CD8-positive, alpha-beta memory T cell (primary cell): ENCODE results near the gene DPP3. TPM values are rescaled to one million over a fixed set of nuclear protein-coding genes. Genes with fewer than 3 reads are reported as not detected.

ENCODE experiments used
- CTCF ChIA-PET: fragments of 350-600 bp; sonication (Branson Sonifier 250); formaldehyde crosslinking; loops from one replicate; lab custom pipeline; 2021; ENCODE audit warnings: antibody characterized with exemption; lab: Charles Lee
- POLR2A ChIA-PET: fragments of 350-600 bp; sonication (Branson Sonifier 250); formaldehyde crosslinking; loops from one replicate; lab custom pipeline; 2021; ENCODE audit warnings: antibody characterized with exemption; lab: Charles Lee
- DNase-seq, 5 donors: peaks; one replicate each; pipeline versions ENCODE4 v3.0.0 to v3.0.0-alpha.2; 2020 to 2022; ENCODE audit warnings: mixed read lengths in 1 of 5
- H3K27ac ChIP-seq: one replicate; pipeline ENCODE4 v1.7.0; 2013; ENCODE audit warnings: low read depth, mild to moderate bottlenecking, low read length, moderate library complexity
- H3K27me3 ChIP-seq: 2 replicates; pipeline ENCODE4 v1.7.0; 2013; ENCODE audit warnings: low read length, mild to moderate bottlenecking; ENCODE audit not compliant: insufficient read depth, poor library complexity, severe bottlenecking
- H3K36me3 ChIP-seq: 2 replicates; pipeline ENCODE4 v1.7.0; 2013; ENCODE audit warnings: mild to moderate bottlenecking, low read length, moderate library complexity; ENCODE audit not compliant: insufficient read depth
- H3K4me1 ChIP-seq: 2 replicates; pipeline ENCODE4 v1.7.0; 2013; ENCODE audit warnings: mild to moderate bottlenecking, low read length, moderate library complexity; ENCODE audit not compliant: insufficient read depth
- H3K4me3 ChIP-seq: 2 replicates; pipeline ENCODE4 v1.7.0; 2013; ENCODE audit warnings: mild to moderate bottlenecking, low read length
- H3K9me3 ChIP-seq: 2 replicates; pipeline ENCODE4 v1.7.0; 2013; ENCODE audit warnings: mild to moderate bottlenecking, low read length
- H3K27ac Mint-ChIP-seq, 8 donors: one replicate each; pipeline ENCODE4 v1.8.0; 2020 to 2021; ENCODE audit warnings: mixed read lengths in 8 of 8, mild to moderate bottlenecking in 6 of 8, inconsistent platforms in 3 of 8, moderate library complexity in 3 of 8
- H3K27me3 Mint-ChIP-seq, 2 donors: one replicate each; pipeline ENCODE4 v1.8.0; 2020 to 2021; ENCODE audit warnings: mixed read lengths in 2 of 2, mild to moderate bottlenecking in 1 of 2, moderate library complexity in 1 of 2
- H3K36me3 Mint-ChIP-seq, 3 donors: one replicate each; pipeline ENCODE4 v1.8.0; 2020 to 2021; ENCODE audit warnings: mixed read lengths in 3 of 3, inconsistent platforms in 1 of 3, mild to moderate bottlenecking in 1 of 3
- H3K4me1 Mint-ChIP-seq, 3 donors: one replicate each; pipeline ENCODE4 v1.8.0; 2020 to 2021; ENCODE audit warnings: mixed read lengths in 3 of 3, inconsistent platforms in 1 of 3, mild to moderate bottlenecking in 1 of 3
- H3K4me3 Mint-ChIP-seq, 7 donors: one replicate each; pipeline ENCODE4 v1.8.0; 2020 to 2021; ENCODE audit warnings: mixed read lengths in 7 of 7, mild to moderate bottlenecking in 6 of 7, moderate library complexity in 4 of 7, inconsistent platforms in 2 of 7
- H3K9me3 Mint-ChIP-seq, 5 donors: one replicate each; pipeline ENCODE4 v1.8.0; 2020 to 2022; ENCODE audit warnings: mixed read lengths in 5 of 5, mild to moderate bottlenecking in 3 of 5, moderate library complexity in 2 of 5, inconsistent platforms in 1 of 5
- polyA plus RNA-seq: library from polyadenylated mRNA; unstranded; fragments of 300-500 nt; fragmentation: Illumina TruSeq; gene quantifications from one replicate; pipeline ENCODE4 v1.2.3, GENCODE V29; 2021
- total RNA-seq, 2 experiments: library from RNA; stranded (reverse); gene quantifications; one replicate each; pipeline ENCODE4 v1.2.3, GENCODE V29; 2021

Gene DPP3
- total and polyA plus RNA-seq, 3 experiments from 2014 or later: 32.5 to 80.1 (median 67.7) TPM

GRCh38 chr11:66489636-66490035, 9.4 kb downstream of the DPP3 start:
- peaks cover 0 to 2% (median 0%) of the 10 kb centered on the region in 3 donors for H3K4me1 Mint-ChIP-seq
- no peak overlapping the region for H3K4me3 ChIP-seq
- no peaks in the 10 kb centered on the region for H3K9me3 Mint-ChIP-seq
- peaks cover 0 to 76% (median 7%) of the 10 kb centered on the region in 3 donors for H3K36me3 Mint-ChIP-seq
- H3K4me1 ChIP-seq: no peaks in the 10 kb centered on the region
- CTCF ChIA-PET: interaction anchor here (1.8 kb wide), 1 partner anchor 10 kb away, joined by 5 read pairs; the partner anchor contains the start of gene DPP3
- H3K36me3 ChIP-seq: no peaks in the 10 kb centered on the region
- no peak for DNase-seq
- H3K27ac Mint-ChIP-seq: peak overlapping the region in 1 of 8 donors; percentile 32
- POLR2A ChIA-PET: no interaction called here
- H3K27ac ChIP-seq: no peak overlapping the region
- no peaks in the 10 kb centered on the region for H3K9me3 ChIP-seq
- H3K4me3 Mint-ChIP-seq: no peak overlapping the region
- no peaks in the 10 kb centered on the region for H3K27me3 Mint-ChIP-seq
- no peaks in the 10 kb centered on the region for H3K27me3 ChIP-seq

- ChIA-PET CTCF (interaction anchor here (0.6 to 1.8 kb wide), 3 partner anchors 11 to 467 kb away, joined by 3 to 5 read pairs (median 3); partner anchors contain the start of gene DPP3), POLR2A (no interaction called here)
- Histone ChIP-seq H3K36me3 (no peaks in the 10 kb centered on the region), H3K27me3 (no peaks in the 10 kb centered on the region), H3K4me3 (no peak overlapping the region), H3K9me3 (no peaks in the 10 kb centered on the region), H3K4me1 (no peaks in the 10 kb centered on the region), H3K27ac (no peak overlapping the region)
- Mint-ChIP-seq H3K27me3 (no peaks in the 10 kb centered on the region), H3K4me1 (peaks cover 0 to 2% (median 0%) of the 10 kb centered on the region in 3 donors), H3K27ac (peak overlapping the region in 1 of 8 donors; percentile 36), H3K36me3 (peaks cover 0 to 67% (median 9%) of the 10 kb centered on the region in 3 donors), H3K4me3 (no peak overlapping the region), H3K9me3 (no peaks in the 10 kb centered on the region)
- peak in 1 of 5 donors; percentile 13 for DNase-seq
Measured at GRCh38 chr11:66491315-66491935, 11.2 kb downstream of the DPP3 start.

DNA sequence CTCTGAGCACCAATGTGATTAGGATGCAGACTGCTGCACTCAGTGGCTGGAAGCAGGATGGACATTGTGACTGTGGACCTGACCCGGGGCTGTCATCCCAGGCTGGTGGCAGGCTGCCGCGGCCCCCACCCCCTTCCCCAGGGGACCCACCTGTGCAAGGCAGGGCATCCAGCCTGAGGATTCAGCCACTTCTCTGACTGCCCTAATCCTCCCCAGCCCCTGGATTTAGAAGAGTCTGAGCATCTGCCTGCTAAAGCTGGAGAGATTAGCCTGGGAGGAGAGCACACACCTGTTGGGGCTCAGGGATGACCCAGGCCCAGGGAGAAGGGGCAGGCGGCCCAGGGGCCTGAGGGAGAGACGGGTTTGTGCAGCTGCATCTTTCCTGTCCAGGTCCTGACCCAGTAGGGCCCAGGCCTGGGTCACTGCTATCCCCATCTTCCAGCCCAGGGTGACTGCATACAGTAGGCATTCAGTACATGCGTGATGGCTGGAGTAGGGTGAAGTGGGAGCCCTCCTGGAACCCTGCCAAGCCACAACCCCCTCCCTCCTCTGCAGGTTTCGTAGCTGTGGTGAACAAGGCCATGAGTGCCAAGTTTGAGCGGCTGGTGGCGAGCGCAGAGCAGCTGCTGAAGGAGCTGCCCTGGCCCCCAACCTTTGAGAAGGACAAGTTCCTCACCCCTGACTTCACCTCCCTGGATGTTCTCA, 12.1 kb downstream of the DPP3 start:
- H3K27ac ChIP-seq: no peak overlapping the region
- H3K27me3 ChIP-seq: no peaks in the 10 kb centered on the region
- no peaks in the 10 kb centered on the region for H3K9me3 ChIP-seq
- no peak for DNase-seq
- peaks cover 0 to 65% (median 9%) of the 10 kb centered on the region in 3 donors for H3K36me3 Mint-ChIP-seq
- H3K27ac Mint-ChIP-seq: no peak overlapping the region
- CTCF ChIA-PET: no interaction called here
- H3K4me1 Mint-ChIP-seq: peaks cover 0 to 2% (median 0%) of the 10 kb centered on the region in 3 donors
- no peaks in the 10 kb centered on the region for H3K9me3 Mint-ChIP-seq
- no peak overlapping the region for H3K4me3 Mint-ChIP-seq
- POLR2A ChIA-PET: no interaction called here
- no peaks in the 10 kb centered on the region for H3K4me1 ChIP-seq
- H3K36me3 ChIP-seq: no peaks in the 10 kb centered on the region
- no peaks in the 10 kb centered on the region for H3K27me3 Mint-ChIP-seq
- H3K4me3 ChIP-seq: no peak overlapping the region

DNA sequence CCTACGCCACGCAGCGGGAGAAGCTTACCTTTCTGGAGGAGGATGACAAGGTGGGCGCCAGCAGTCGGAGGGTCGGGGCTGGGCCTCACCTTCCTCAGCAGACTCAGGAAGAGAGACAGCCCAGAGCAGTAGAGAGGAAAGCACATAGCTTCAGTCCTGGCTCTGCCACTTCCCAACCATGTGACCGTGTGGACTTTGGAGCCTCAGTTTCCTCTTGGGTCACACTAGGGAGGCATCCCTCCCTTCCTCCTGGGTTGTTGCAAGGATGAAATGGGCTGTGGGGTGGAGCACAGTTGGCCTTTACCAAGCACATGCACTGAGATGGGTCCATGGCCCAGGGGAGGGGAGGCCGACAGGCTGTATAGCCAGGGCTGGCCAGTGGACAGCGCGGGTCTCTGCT, 12.9 kb downstream of the DPP3 start:
- peaks cover 0 to 60% (median 9%) of the 10 kb centered on the region in 3 donors for H3K36me3 Mint-ChIP-seq
- DNase-seq: no peak
- H3K9me3 ChIP-seq: no peaks in the 10 kb centered on the region
- no peaks in the 10 kb centered on the region for H3K9me3 Mint-ChIP-seq
- POLR2A ChIA-PET: no interaction called here
- H3K4me3 ChIP-seq: no peak overlapping the region
- H3K27ac Mint-ChIP-seq: peak overlapping the region in 1 of 8 donors; percentile 38
- CTCF ChIA-PET: no interaction called here
- no peaks in the 10 kb centered on the region for H3K27me3 Mint-ChIP-seq
- peaks cover 0 to 2% (median 0%) of the 10 kb centered on the region in 3 donors for H3K4me1 Mint-ChIP-seq
- no peak overlapping the region for H3K4me3 Mint-ChIP-seq
- no peaks in the 10 kb centered on the region for H3K36me3 ChIP-seq
- no peaks in the 10 kb centered on the region for H3K27me3 ChIP-seq
- no peaks in the 10 kb centered on the region for H3K4me1 ChIP-seq
- H3K27ac ChIP-seq: no peak overlapping the region

- Mint-ChIP-seq H3K4me1 (peaks cover 0 to 2% (median 0%) of the 10 kb centered on the region in 3 donors), H3K9me3 (no peaks in the 10 kb centered on the region), H3K4me3 (no peak overlapping the region), H3K36me3 (peaks cover 0 to 57% (median 5%) of the 10 kb centered on the region in 3 donors), H3K27ac (no peak overlapping the region), H3K27me3 (no peaks in the 10 kb centered on the region)
- DNase-seq: no peak
- Histone ChIP-seq H3K4me1 (no peaks in the 10 kb centered on the region), H3K4me3 (no peak overlapping the region), H3K36me3 (no peaks in the 10 kb centered on the region), H3K9me3 (no peaks in the 10 kb centered on the region), H3K27me3 (no peaks in the 10 kb centered on the region), H3K27ac (no peak overlapping the region)
- POLR2A ChIA-PET: no interaction called here
- CTCF ChIA-PET: no interaction called here
Measured at GRCh38 chr11:66494458-66494857, 14.2 kb downstream of the DPP3 start.

GRCh38 chr11:66494935-66495334, 14.7 kb downstream of the DPP3 start:
- Histone ChIP-seq H3K9me3 (no peaks in the 10 kb centered on the region), H3K4me3 (no peak overlapping the region), H3K36me3 (no peaks in the 10 kb centered on the region), H3K4me1 (no peaks in the 10 kb centered on the region), H3K27ac (no peak overlapping the region), H3K27me3 (no peaks in the 10 kb centered on the region)
- Mint-ChIP-seq H3K4me1 (peaks cover 0 to 2% (median 0%) of the 10 kb centered on the region in 3 donors), H3K27ac (no peak overlapping the region), H3K36me3 (peaks cover 0 to 55% (median 6%) of the 10 kb centered on the region in 3 donors), H3K27me3 (no peaks in the 10 kb centered on the region), H3K9me3 (no peaks in the 10 kb centered on the region), H3K4me3 (no peak overlapping the region)
- ChIA-PET POLR2A (no interaction called here), CTCF (no interaction called here)
- no peak for DNase-seq

GRCh38 chr11:66495401-66495854, 15.2 kb downstream of the DPP3 start:
- no peaks in the 10 kb centered on the region for H3K27me3 ChIP-seq
- H3K27ac ChIP-seq: no peak overlapping the region
- Mint-ChIP-seq H3K36me3 (peaks cover 0 to 54% (median 8%) of the 10 kb centered on the region in 3 donors), H3K27ac (no peak overlapping the region), H3K4me1 (peaks cover 0 to 2% (median 0%) of the 10 kb centered on the region in 3 donors), H3K27me3 (no peaks in the 10 kb centered on the region), H3K9me3 (no peaks in the 10 kb centered on the region), H3K4me3 (no peak overlapping the region)
- POLR2A ChIA-PET: no interaction called here
- H3K9me3 ChIP-seq: no peaks in the 10 kb centered on the region
- H3K4me3 ChIP-seq: no peak overlapping the region
- no peaks in the 10 kb centered on the region for H3K36me3 ChIP-seq
- H3K4me1 ChIP-seq: no peaks in the 10 kb centered on the region
- CTCF ChIA-PET: no interaction called here
- peak in 1 of 5 donors; percentile 42 for DNase-seq

DNA sequence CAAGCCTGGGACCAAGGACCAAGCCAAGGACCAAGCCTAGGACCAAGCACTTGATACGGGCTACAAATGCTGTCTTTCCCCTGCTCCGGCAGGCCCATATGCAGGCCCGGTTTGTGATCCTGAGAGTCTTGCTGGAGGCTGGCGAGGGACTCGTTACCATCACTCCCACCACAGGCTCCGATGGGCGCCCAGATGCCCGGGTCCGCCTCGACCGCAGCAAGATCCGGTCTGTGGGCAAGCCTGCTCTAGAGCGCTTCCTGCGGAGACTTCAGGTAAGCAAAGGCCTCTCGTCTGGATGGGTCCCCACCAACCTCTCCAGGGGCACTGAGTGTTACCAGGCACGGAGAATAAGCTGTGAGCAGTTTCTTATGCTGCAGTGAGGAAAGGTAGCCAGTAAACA, 17.0 kb downstream of the DPP3 start:
- Mint-ChIP-seq H3K27me3 (no peaks in the 10 kb centered on the region), H3K36me3 (peaks cover 0 to 49% (median 9%) of the 10 kb centered on the region in 3 donors), H3K27ac (no peak overlapping the region), H3K4me3 (no peak overlapping the region), H3K9me3 (no peaks in the 10 kb centered on the region), H3K4me1 (peaks cover 0 to 2% (median 0%) of the 10 kb centered on the region in 3 donors)
- Histone ChIP-seq H3K4me3 (no peak overlapping the region), H3K9me3 (no peaks in the 10 kb centered on the region), H3K27me3 (no peaks in the 10 kb centered on the region), H3K36me3 (no peaks in the 10 kb centered on the region), H3K4me1 (no peaks in the 10 kb centered on the region), H3K27ac (no peak overlapping the region)
- CTCF ChIA-PET: no interaction called here
- no peak for DNase-seq
- POLR2A ChIA-PET: no interaction called here
